NCI-H128 (cell line): ENCODE results near the gene GATC.
"Not testable (repeated sequence)": the region's sequence is repeated elsewhere in the genome, so short reads cannot be mapped to it uniquely, and the experiment has no call there.

Experiments
- DNase-seq: peaks from one replicate; lab custom pipeline; 2025; ENCODE audit not compliant: unreplicated experiment; lab: John Stamatoyannopoulos, UW

GATC gene

GRCh38 chr12:120432772-120433525, 13.3 kb upstream of the GATC start:
- DNase-seq, result no peak

DNA sequence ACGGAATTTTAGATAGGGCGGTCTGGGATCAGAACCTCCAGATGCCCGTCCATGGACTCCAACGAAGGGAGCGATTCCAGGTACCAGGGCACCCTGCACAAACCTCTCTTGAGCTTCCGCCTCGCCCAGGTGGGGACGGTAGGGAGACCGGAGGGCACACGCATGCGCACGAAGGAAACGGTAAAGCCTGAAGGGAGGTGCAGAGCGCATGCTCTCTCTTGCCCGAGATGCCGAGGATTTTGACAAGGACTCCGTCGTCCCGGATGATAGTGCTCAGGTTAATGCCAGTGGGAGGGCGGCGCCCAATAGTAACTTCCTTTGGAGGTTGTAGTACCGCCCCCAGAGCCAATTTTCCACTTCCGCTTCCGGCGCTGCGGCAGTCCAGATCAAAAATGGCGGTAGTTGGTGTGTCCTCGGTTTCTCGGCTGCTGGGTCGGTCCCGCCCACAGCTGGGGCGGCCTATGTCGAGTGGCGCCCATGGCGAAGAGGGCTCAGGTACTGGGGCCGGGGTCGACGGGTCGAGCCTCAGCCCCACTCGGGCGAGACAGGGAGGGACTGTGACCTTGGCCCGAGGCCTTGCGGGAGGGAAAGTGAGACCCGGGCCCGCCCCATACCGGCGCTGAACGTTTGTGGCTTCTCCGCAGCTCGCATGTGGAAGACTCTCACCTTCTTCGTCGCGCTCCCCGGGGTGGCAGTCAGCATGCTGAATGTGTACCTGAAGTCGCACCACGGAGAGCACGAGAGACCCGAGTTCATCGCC, 8.3 kb upstream of the GATC start, which contains the start of gene COX6A1:
COX6A1 (plus strand) TSS at position 379 of the 760 bp plus-strand sequence; CDS start at position 393, 14 bp downstream.
- peak; percentile 99 for DNase-seq

DNA sequence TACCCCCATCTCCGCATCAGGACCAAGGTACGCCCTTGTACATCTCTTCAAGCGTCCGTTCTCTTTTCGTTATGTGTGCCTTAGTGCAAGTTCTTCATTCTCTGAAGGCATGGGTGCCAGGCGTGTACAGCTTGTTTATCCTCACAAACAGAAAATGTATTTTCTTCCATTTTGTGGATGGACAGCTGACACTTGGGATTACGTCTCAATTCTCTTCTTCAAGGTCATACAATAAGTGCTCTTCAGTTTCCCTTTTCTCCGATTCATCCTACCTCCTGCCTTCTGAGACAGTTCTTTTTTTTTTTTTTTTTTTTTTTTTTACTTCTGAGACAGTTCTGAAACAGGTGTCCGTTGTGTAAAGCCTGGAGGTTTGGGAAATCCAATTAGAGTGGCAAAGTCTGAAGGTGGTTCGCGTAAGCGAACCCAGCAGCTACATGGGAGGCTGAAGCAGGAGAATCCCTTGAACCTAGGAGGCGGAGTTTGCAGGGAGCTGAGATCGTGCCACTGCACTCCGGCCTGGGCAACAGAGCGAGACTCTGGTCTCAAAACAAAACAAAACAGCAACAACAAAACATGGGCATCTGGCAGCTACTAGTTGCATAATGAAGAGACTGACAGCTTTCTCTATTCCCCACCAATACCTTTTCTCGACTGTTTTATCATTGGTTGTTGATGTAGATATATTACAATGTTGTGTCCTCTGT, 7.6 kb upstream of the GATC start:
- no peak for DNase-seq

- DNase-seq, result peak; percentile 20
These were observed 6.5 kb upstream of the GATC start for GRCh38 chr12:120439646-120440247.

- no peak for DNase-seq
These were observed 1.6 kb upstream of the GATC start for GRCh38 chr12:120444676-120445075.

GRCh38 chr12:120446844-120447178, 567 bp downstream of the GATC start:
- not testable (repeated sequence) for DNase-seq

- DNase-seq, result no peak
These were observed 1.7 kb downstream of the GATC start for GRCh38 chr12:120447992-120448391.

DNA sequence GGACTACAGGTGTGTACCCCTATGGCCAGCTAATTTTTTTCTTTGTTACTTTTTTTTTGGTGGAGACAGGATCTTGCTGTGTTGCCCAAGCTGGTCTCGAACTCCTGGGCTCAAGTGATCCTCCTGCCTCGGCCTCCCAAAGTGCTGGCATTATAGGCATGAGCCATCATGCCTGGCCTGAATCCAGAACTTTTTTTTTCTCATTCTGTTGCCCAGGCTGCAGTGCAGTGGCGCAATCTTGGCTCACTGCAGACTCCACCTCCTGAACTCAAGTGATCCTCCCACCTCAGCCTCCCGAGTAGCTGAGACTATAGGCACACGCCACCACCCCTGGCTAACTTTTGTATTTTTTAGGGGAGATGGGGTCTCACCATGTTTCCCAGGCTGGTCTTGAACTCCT, 6.3 kb downstream of the GATC start:
- DNase-seq, result not testable (repeated sequence)

DNA sequence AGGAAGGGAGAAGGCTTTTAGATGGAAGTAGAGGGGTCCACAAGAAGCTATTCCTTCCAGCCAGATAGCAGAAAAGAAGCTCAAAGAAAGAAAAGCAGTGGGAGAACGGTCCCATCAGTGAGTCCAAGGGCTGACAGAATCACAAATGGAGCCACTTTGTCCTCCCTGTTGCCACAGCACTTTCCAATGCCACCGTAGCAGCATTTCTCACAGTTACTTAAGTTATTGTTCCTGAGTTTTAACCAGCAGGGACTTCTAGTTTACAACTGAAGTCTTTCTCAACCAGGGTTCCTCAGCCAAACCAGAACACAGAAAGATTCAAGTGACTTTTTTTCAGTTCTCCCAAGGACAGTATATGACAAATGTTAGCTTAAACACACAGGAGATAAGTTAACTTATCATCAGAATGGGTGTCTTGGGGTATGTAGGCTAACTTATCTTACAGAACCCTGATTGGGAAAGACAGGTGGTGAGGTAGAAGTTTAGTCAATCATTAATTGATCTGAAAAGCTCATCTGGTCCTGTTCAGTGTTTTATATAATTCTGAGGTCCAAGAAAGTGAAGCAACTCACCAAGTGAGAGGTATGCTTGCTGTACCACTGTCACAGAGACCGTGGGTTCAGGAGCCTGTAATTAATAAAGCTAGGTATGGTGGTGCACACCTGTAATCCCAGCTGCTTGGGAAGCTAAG, 7.0 kb downstream of the GATC start:
- no peak for DNase-seq

GRCh38 chr12:120453977-120454376, 7.7 kb downstream of the GATC start:
- DNase-seq, result no peak

GRCh38 chr12:120455302-120455701, 9.1 kb downstream of the GATC start:
- no peak for DNase-seq

DNA sequence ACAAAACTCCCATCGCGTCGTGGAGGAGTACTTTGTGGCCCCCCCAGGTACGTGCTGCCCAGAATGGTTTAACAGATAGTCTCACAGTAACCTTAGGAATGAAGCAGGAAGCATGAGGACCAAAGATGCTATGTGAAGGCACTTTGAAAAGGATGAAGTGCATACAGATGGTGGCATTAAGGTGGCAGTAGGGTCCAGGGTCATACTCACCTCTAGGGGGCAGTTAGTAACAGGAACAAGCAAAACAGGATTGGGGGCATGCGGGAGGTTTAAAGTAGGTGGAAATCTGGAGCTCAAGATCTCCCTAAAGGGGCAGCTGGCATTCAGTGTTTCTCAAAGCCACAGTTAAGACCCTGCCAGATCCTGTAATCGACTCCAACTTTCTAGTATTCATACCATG, 10.9 kb downstream of the GATC start:
- DNase-seq, result no peak

DNA sequence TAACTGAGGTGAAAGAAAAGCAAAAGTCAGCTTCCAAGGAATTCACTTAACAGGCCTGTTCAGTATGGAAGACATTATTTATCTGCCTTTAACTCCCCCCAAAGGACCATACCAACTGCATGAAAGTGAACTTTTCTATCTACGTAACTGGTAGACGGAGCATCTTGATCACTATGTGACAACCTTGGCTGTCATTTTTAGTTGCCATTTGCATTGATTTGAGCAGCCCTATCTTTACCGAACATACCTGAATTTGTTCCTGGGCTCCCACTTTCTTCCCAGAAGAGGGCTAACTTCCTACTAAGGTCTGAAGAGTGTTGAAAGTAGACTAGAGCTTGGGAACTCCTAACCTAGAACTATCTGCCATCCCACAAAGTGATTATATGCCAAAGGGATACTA, 13.9 kb downstream of the GATC start:
- no peak for DNase-seq

- no peak for DNase-seq
These were observed 15.9 kb downstream of the GATC start for GRCh38 chr12:120462099-120462640.

GRCh38 chr12:120463712-120464111, 17.5 kb downstream of the GATC start:
- no peak for DNase-seq

DNA sequence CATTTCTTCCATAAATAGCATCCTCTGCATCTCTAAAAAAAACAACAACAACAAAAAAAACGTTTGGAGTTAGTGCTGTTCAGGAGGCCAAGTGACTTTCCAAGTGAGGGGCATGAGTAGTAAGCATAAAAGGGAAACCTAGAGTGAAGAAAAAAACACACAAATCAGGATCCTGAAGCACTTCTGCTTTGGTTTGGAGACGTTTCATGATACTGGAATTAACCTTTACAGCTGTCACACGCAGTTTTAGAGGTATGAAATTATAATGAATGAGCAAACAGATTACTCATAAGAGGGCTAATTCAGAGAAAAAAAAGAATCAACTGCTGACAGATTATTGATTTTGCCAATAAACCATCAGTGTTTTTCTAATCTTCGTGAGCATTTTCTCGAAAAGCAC, 19.5 kb downstream of the GATC start:
- DNase-seq, result no peak

GRCh38 chr12:120466560-120467315, 20.5 kb downstream of the GATC start:
- DNase-seq, result peak; percentile 22

DNA sequence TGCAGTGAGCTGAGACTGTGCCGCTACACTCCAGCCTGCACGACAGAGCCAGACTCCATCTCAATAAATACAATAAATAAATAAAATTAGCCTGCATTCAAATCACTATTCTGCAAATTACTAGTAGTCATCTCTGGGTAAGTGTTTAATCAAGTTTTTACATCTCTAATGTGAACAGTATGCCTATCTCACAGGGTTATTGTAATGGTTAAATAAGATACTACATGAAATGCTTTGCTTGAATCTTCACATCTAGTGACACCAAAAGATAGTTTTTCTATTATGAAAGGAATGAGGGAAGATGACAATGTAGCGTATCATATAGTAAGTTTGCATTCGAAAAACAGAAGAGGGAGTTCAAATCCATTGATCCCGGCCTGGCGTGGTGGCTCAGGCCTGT, 21.2 kb downstream of the GATC start:
- DNase-seq, result no peak

DNA sequence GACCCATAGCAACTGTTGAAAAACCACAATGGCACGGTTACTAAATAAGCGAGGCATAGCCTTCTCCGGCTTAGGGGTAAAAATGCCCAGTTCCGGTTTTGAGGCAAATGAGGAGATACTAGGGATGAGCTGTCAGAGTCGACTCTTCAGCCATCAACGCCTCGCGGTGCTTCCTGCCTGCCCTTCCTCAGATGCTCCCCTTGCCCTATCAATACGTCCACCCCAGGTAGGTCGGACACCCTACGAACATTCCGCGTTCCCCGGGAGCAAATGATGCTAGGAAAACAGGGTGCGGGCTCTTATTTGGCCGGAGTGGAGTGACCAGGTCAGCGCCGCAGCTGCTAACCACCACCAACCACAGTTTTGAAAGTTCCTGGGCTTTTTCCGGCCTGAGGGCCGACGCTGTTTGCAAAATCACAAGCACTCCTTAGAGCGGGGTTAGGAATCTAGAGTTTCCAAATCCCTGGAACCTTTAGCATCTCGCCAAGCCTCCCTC, 22.1 kb downstream of the GATC start:
- no peak for DNase-seq
